Measurements from ENCODE around the gene DISC1. TPM values are rescaled to one million over a fixed set of nuclear protein-coding genes. Genes with fewer than 3 reads are reported as not detected.
A peak's percentile ranks its signal among the peaks of the same experiment; 100 is the strongest.

Gene DISC1
- total and polyA plus RNA-seq, 2 of the 13 experiments (the other 11 are each of a cell fraction or from before 2014, with no cell fraction given), result 4.2 to 4.6 TPM

DNA sequence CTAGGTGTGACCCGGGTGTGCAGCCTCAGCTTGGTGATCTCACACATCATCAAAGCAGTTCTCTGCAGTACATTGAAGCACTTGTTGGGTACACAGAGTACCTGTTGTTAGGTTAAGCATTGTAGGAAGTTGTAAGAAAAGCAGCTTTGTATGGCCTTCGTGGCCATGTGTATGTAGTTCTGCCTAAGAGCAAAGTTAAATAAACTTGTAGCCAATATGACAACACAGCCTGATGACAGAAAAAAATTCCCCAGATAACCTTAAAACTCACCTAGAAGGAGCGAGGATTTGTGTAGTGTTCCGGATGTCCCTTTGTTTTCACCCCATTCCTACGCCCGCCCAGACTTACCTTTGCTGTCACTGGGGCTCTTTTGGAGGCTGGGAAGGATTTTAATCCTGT, 48.0 kb downstream of the DISC1 start:
- FAIRE-seq, result no peak
- no peaks in the 10 kb centered on the region for H3K79me2 ChIP-seq (ENCODE audit: insufficient read depth, low read length)
- no peak overlapping the region for H3K9ac ChIP-seq (ENCODE audit: insufficient read depth, low read depth, low read length)
- H4K20me1 ChIP-seq (ENCODE audit: insufficient read depth, low read length), result no peaks in the 10 kb centered on the region
- ChIA-PET CTCF (ENCODE audit: low intra/inter-chr PET ratio, low total read pairs) (no interaction called here), POLR2A (no interaction called here)
- H3K4me3 ChIP-seq (replicated peaks in 1 of 3; ENCODE audit: insufficient read depth in 1 of 3, low read depth in 2 of 3, low read length in 3 of 3), result no peak overlapping the region
- H3K27ac ChIP-seq (ENCODE audit: extremely low read length, insufficient read depth, low read length), result no peak overlapping the region
- WGBS (ENCODE audit: low lambda C conversion rate), result 34% methylated on average over 6 of the region's 6 CpGs
- ATAC-seq, result peak; percentile 91
- intact Hi-C loops (cut with micrococcal nuclease; ENCODE audit: unreplicated experiment) (no loop called here), in situ Hi-C loops (cut with HindIII; ENCODE audit: extremely low pct_ligation_motif_present, low pct_unique_long_range_greater_than_20kb) (no loop called here)
- no peaks in the 10 kb centered on the region for H3K9me3 ChIP-seq (ENCODE audit: low read length)
- H2AFZ ChIP-seq (ENCODE audit: low read length), result no peak overlapping the region
- 0 out of 2 replicates have a peak overlapping the region, but pooled peaks have one; percentile 6 for H3K4me2 ChIP-seq (ENCODE audit: low read depth, low read length)
- H3K4me1 ChIP-seq (ENCODE audit: insufficient read depth, low read length), result peaks cover 72% of the 10 kb centered on the region
- peak; percentile 89 for DNase-seq (ENCODE audit: low spot score)
- no peaks in the 10 kb centered on the region for H3K27me3 ChIP-seq (ENCODE audit: control insufficient read depth in 1 of 2, insufficient read depth in 2 of 2, low read length in 2 of 2)
- BruUV-seq (replicated peaks), result no TSS peak
- no peaks in the 10 kb centered on the region for H3K36me3 ChIP-seq (replicated peaks in 1 of 2; ENCODE audit: control insufficient read depth in 1 of 2, insufficient read depth in 2 of 2, low read length in 2 of 2)
- TF ChIP-seq TAF15 (IDR thresholded peaks at IDR 0.05; ENCODE audit: low read depth, low read length, poor library complexity, severe bottlenecking) (no peak), CEBPG (CRISPR knock-in tag; IDR thresholded peaks at IDR 0.05) (peak; percentile 40; the same call in 1 of the 2 replicates), ZNF12 (CRISPR knock-in tag; IDR thresholded peaks at IDR 0.05) (peak; percentile 95), HMG20B (CRISPR knock-in tag; conservative IDR thresholded peaks at IDR 0.05) (0 out of 2 replicates have a peak, but pooled peaks have one; percentile 38), ZNF260 (CRISPR knock-in tag; IDR thresholded peaks at IDR 0.05; ENCODE audit: borderline replicate concordance, low read depth) (no peak), AGO1 (IDR thresholded peaks at IDR 0.05; ENCODE audit: low read depth, low read length, poor library complexity, severe bottlenecking) (no peak), EZH2 (conservative IDR thresholded peaks at IDR 0.05; ENCODE audit: low read depth, low read length) (no peak), JUN (CRISPR knock-in tag; IDR thresholded peaks at IDR 0.05) (peak; percentile 44; the same call in 1 of the 2 replicates), HDAC2 (CRISPR knock-in tag; IDR thresholded peaks at IDR 0.05) (peak; percentile 66; the same call in 1 of the 2 replicates), ETV5 (CRISPR knock-in tag; IDR thresholded peaks at IDR 0.05; ENCODE audit: borderline replicate concordance) (peak; percentile 69; the same call in 1 of the 2 replicates), ZNF331 (CRISPR knock-in tag; IDR thresholded peaks at IDR 0.05) (0 out of 2 replicates have a peak, but pooled peaks have one; percentile 49), ARNT (IDR thresholded peaks at IDR 0.05) (no peak), ISL2 (CRISPR knock-in tag; IDR thresholded peaks at IDR 0.05) (peak; percentile 56; the same call in 1 of the 2 replicates), ZMYM4 (CRISPR knock-in tag; IDR thresholded peaks at IDR 0.05) (no peak), ZNF7 (CRISPR knock-in tag; IDR thresholded peaks at IDR 0.05) (no peak), ZNF292 (CRISPR knock-in tag; IDR thresholded peaks at IDR 0.05; ENCODE audit: borderline replicate concordance, low read depth) (peak; percentile 69; the same call in 1 of the 2 replicates), HHEX (CRISPR knock-in tag; IDR thresholded peaks at IDR 0.05) (peak; percentile 47; the same call in 1 of the 2 replicates), YEATS4 (CRISPR knock-in tag; IDR thresholded peaks at IDR 0.05; ENCODE audit: borderline replicate concordance) (no peak), ZNF543 (CRISPR knock-in tag; IDR thresholded peaks at IDR 0.05) (no peak)
- TF ChIP-seq, protein P1, sequence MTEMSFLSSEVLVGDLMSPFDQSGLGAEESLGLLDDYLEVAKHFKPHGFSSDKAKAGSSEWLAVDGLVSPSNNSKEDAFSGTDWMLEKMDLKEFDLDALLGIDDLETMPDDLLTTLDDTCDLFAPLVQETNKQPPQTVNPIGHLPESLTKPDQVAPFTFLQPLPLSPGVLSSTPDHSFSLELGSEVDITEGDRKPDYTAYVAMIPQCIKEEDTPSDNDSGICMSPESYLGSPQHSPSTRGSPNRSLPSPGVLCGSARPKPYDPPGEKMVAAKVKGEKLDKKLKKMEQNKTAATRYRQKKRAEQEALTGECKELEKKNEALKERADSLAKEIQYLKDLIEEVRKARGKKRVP (CRISPR knock-in tag; IDR thresholded peaks at IDR 0.05), result no peak
- TF ChIP-seq, protein P2, sequence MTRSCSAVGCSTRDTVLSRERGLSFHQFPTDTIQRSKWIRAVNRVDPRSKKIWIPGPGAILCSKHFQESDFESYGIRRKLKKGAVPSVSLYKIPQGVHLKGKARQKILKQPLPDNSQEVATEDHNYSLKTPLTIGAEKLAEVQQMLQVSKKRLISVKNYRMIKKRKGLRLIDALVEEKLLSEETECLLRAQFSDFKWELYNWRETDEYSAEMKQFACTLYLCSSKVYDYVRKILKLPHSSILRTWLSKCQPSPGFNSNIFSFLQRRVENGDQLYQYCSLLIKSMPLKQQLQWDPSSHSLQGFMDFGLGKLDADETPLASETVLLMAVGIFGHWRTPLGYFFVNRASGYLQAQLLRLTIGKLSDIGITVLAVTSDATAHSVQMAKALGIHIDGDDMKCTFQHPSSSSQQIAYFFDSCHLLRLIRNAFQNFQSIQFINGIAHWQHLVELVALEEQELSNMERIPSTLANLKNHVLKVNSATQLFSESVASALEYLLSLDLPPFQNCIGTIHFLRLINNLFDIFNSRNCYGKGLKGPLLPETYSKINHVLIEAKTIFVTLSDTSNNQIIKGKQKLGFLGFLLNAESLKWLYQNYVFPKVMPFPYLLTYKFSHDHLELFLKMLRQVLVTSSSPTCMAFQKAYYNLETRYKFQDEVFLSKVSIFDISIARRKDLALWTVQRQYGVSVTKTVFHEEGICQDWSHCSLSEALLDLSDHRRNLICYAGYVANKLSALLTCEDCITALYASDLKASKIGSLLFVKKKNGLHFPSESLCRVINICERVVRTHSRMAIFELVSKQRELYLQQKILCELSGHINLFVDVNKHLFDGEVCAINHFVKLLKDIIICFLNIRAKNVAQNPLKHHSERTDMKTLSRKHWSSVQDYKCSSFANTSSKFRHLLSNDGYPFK (CRISPR knock-in tag; IDR thresholded peaks at IDR 0.05; ENCODE audit: borderline replicate concordance), result no peak
- TF ChIP-seq, protein P3, sequence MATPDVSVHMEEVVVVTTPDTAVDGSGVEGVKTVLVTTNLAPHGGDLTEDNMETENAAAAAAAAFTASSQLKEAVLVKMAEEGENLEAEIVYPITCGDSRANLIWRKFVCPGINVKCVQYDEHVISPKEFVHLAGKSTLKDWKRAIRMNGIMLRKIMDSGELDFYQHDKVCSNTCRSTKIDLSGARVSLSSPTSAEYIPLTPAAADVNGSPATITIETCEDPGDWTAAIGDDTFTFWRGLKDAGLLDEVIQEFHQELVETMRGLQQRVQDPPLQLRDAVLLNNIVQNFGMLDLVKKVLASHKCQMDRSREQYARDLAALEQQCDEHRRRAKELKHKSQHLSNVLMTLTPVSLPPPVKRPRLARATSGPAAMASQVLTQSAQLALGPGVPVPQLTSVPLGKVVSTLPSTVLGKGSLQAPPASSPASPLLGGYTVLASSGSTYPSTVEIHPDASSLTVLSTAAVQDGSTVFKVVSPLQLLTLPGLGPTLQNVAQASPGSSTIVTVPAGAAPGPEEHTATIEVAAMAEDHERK (CRISPR knock-in tag; IDR thresholded peaks at IDR 0.05; ENCODE audit: low read depth), result no peak
